Measurements from ENCODE around the gene SLC1A2. TPM values are rescaled to one million over a fixed set of nuclear protein-coding genes. Genes with fewer than 3 reads are reported as not detected.
A peak's percentile ranks its signal among the peaks of the same experiment; 100 is the strongest.

Gene SLC1A2
- total RNA-seq, 2 experiments from 2014 or later, result not detected

DNA sequence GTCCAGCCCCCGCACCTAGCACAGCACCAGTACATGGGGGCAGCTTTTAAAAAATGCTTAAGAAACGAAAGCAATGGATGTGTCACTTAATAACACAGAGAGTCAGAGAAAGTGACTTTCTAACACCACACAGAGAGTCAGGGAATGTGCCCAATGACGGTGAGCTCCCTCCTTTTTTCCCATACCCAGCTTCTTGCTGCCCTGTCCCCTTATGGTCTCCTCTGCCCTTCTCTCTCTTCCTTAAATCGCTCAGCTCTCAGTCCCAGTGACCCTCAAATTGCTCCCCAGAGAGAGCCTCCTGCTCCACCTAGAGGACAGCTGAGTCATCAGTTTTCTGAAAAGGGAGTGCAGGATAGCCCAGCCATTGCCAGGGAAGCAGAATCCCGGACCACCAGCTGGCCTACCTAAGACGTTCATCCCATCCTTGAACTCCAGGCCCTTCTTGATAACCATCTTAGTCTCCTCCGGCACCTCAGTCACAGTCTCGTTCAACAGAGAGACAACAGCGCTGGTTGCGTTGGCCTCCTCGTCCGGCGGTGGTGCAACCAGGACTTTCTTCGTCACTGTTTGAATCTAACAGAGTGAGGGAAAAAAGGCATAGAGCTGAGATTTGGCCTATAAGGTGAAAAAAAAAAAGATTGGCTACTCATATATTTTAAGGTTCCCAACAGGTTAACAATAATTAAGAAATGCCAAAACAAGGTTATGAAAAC is 113.5 kb downstream of the SLC1A2 start:
- Histone ChIP-seq H3K4me1 (ENCODE audit: insufficient read depth, low read length, poor library complexity, severe bottlenecking) (no peaks in the 10 kb centered on the region), H3K27ac (ENCODE audit: low read depth, low read length, poor library complexity, severe bottlenecking) (no peak overlapping the region), H3K9me3 (ENCODE audit: low read length) (no peaks in the 10 kb centered on the region), H3K4me3 (ENCODE audit: low read depth, low read length, poor library complexity, severe bottlenecking) (no peak overlapping the region), H3K36me3 (ENCODE audit: insufficient read depth, low read length) (no peaks in the 10 kb centered on the region), H3K4me2 (ENCODE audit: low read length) (no peak overlapping the region), H3K9me2 (ENCODE audit: insufficient read depth, low read length) (no peaks in the 10 kb centered on the region), H4K20me1 (ENCODE audit: insufficient read depth, low read length) (no peaks in the 10 kb centered on the region), H3K79me2 (ENCODE audit: insufficient read depth, low read depth, low read length) (no peaks in the 10 kb centered on the region), H2AFZ (ENCODE audit: low read length) (no peak overlapping the region)
- peak; percentile 42 for DNase-seq (ENCODE audit: low spot score)
- POLR2A ChIA-PET, result interaction anchor here (0.6 to 1.4 kb wide), 3 partner anchors 11 to 306 kb away, joined by 3 to 5 read pairs (median 4); no protein-coding TSS in a partner anchor
- TF ChIP-seq, protein P1, sequence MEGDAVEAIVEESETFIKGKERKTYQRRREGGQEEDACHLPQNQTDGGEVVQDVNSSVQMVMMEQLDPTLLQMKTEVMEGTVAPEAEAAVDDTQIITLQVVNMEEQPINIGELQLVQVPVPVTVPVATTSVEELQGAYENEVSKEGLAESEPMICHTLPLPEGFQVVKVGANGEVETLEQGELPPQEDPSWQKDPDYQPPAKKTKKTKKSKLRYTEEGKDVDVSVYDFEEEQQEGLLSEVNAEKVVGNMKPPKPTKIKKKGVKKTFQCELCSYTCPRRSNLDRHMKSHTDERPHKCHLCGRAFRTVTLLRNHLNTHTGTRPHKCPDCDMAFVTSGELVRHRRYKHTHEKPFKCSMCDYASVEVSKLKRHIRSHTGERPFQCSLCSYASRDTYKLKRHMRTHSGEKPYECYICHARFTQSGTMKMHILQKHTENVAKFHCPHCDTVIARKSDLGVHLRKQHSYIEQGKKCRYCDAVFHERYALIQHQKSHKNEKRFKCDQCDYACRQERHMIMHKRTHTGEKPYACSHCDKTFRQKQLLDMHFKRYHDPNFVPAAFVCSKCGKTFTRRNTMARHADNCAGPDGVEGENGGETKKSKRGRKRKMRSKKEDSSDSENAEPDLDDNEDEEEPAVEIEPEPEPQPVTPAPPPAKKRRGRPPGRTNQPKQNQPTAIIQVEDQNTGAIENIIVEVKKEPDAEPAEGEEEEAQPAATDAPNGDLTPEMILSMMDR (conservative IDR thresholded peaks at IDR 0.05; ENCODE audit: low read length), result peak; percentile 73
- TF ChIP-seq EZH2phosphoT487 (IDR thresholded peaks at IDR 0.05; ENCODE audit: borderline replicate concordance, low read depth, low read length), result no peak
- BruUV-seq (replicated peaks), result no TSS peak
- CTCF ChIA-PET (ENCODE audit: unreplicated experiment), result interaction anchor here (0.9 kb wide), 2 partner anchors 67 to 160 kb away, joined by 3 read pairs; no protein-coding TSS in a partner anchor
- intact Hi-C loops (cut with micrococcal nuclease; ENCODE audit: unreplicated experiment), result loop anchor here (5.0 kb wide), 2 partner anchors 309 to 379 kb away; no protein-coding TSS in a partner anchor

DNA sequence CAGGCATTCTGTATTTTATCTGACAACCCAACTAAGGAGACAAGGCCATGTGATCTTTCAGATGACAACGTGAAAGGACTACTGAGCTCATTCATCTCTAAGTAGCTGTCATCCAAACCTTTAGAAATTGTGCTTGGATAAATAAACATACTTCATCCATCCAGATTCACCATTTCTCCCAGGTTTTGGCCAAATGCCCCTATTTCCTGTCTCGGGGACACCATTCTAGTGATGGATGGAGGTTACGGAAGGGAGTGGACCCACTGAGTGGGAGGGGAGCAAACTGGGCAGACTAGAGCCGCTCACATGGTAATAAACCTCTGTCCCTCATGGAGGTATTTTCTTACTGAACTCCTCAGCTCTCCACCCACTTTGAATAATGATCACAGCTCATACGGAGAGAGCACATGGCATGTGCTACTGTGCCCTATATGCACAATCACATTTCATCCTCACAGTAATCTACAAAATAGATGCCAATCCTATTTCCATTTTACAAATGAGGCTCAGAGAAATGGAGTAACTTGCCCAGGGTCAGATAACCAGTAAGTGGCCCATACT is 114.4 kb downstream of the SLC1A2 start:
- ChIA-PET POLR2A (interaction anchor here (1.2 to 1.4 kb wide), 2 partner anchors 11 to 305 kb away, joined by 4 to 5 read pairs; no protein-coding TSS in a partner anchor), CTCF (ENCODE audit: unreplicated experiment) (interaction anchor here (0.9 kb wide), 2 partner anchors 66 to 159 kb away, joined by 3 read pairs; no protein-coding TSS in a partner anchor)
- no peak for DNase-seq (ENCODE audit: low spot score)
- BruUV-seq (replicated peaks), result no TSS peak
- H4K20me1 ChIP-seq (ENCODE audit: insufficient read depth, low read length), result no peaks in the 10 kb centered on the region
- no peaks in the 10 kb centered on the region for H3K4me1 ChIP-seq (ENCODE audit: insufficient read depth, low read length, poor library complexity, severe bottlenecking)
- no peak overlapping the region for H3K4me3 ChIP-seq (ENCODE audit: low read depth, low read length, poor library complexity, severe bottlenecking)
- H3K4me2 ChIP-seq (ENCODE audit: low read length), result no peak overlapping the region
- no peak overlapping the region for H3K27ac ChIP-seq (ENCODE audit: low read depth, low read length, poor library complexity, severe bottlenecking)
- H3K79me2 ChIP-seq (ENCODE audit: insufficient read depth, low read depth, low read length), result no peaks in the 10 kb centered on the region
- H3K9me3 ChIP-seq (ENCODE audit: low read length), result no peaks in the 10 kb centered on the region
- no peaks in the 10 kb centered on the region for H3K36me3 ChIP-seq (ENCODE audit: insufficient read depth, low read length)
- no peak for TF ChIP-seq EZH2phosphoT487 (IDR thresholded peaks at IDR 0.05; ENCODE audit: borderline replicate concordance, low read depth, low read length)
- TF ChIP-seq, protein P1 (conservative IDR thresholded peaks at IDR 0.05; ENCODE audit: low read length), result no peak
- intact Hi-C loops (cut with micrococcal nuclease; ENCODE audit: unreplicated experiment), result loop anchor here (5.0 kb wide), 2 partner anchors 308 to 378 kb away; no protein-coding TSS in a partner anchor
- H3K9me2 ChIP-seq (ENCODE audit: insufficient read depth, low read length), result no peaks in the 10 kb centered on the region
- H2AFZ ChIP-seq (ENCODE audit: low read length), result no peak overlapping the region
